Endodermal cell (in vitro differentiated cells): Measurements from ENCODE around the gene DUS2. TPM values are rescaled to one million over a fixed set of nuclear protein-coding genes. Genes with fewer than 3 reads are reported as not detected.
"Not testable (repeated sequence)": the region's sequence is repeated elsewhere in the genome, so short reads cannot be mapped to it uniquely, and the experiment has no call there.

Experiments
- DNase-seq: peaks from one replicate; pipeline ENCODE4 v3.0.0-alpha.2; 2017
- H3K27ac ChIP-seq: 2 replicates; pipeline ENCODE4 v1.5.1; 2013; ENCODE audit warnings: mild to moderate bottlenecking, low read depth, low read length, moderate library complexity
- H3K27me3 ChIP-seq: 2 replicates; pipeline ENCODE4 v1.6.1; 2013; ENCODE audit warnings: mild to moderate bottlenecking, low read length, moderate library complexity; ENCODE audit not compliant: insufficient read depth, control insufficient read depth, poor library complexity, severe bottlenecking
- H3K36me3 ChIP-seq: 2 replicates; pipeline ENCODE4 v1.7.0; 2013; ENCODE audit warnings: mild to moderate bottlenecking, low read length, moderate library complexity; ENCODE audit not compliant: control insufficient read depth, insufficient read depth
- H3K4me1 ChIP-seq: one replicate; pipeline ENCODE4 v1.7.0; 2013; ENCODE audit warnings: low read length; ENCODE audit not compliant: control insufficient read depth, insufficient read depth
- H3K4me3 ChIP-seq: 2 replicates; pipeline ENCODE4 v1.5.1; 2013; ENCODE audit warnings: mild to moderate bottlenecking, low read length, moderate library complexity
- H3K9ac ChIP-seq: 2 replicates; pipeline ENCODE4 v1.6.1; 2013; ENCODE audit warnings: mild to moderate bottlenecking, low read length, moderate library complexity; ENCODE audit not compliant: poor library complexity, severe bottlenecking; ENCODE audit errors: extremely low read depth
- H3K9me3 ChIP-seq: 2 replicates; pipeline ENCODE4 v1.6.1; 2013; ENCODE audit warnings: mild to moderate bottlenecking, low read length, moderate library complexity; ENCODE audit not compliant: control insufficient read depth
- H3K27ac Mint-ChIP-seq: 2 replicates; pipeline ENCODE4 v1.8.0; 2020; ENCODE audit warnings: mixed read lengths
- H3K27me3 Mint-ChIP-seq: 2 replicates; pipeline ENCODE4 v1.8.0; 2021; ENCODE audit warnings: mild to moderate bottlenecking, mixed read lengths; ENCODE audit not compliant: insufficient read depth
- H3K36me3 Mint-ChIP-seq: 2 replicates; pipeline ENCODE4 v1.8.0; 2020; ENCODE audit warnings: low read depth, mixed read lengths
- H3K4me1 Mint-ChIP-seq: 2 replicates; pipeline ENCODE4 v1.8.0; 2020; ENCODE audit warnings: mixed read lengths
- H3K4me3 Mint-ChIP-seq: 2 replicates; pipeline ENCODE4 v1.8.0; 2020; ENCODE audit warnings: mild to moderate bottlenecking, moderate library complexity, mixed read lengths
- H3K9me3 Mint-ChIP-seq: 2 replicates; pipeline ENCODE4 v1.8.0; 2020; ENCODE audit warnings: mild to moderate bottlenecking, mixed read lengths
- WGBS, 2 experiments: methylation state at CpG; one replicate each; pipeline versions ENCODE4 v1.1.5 to v1.1.7; 2013; ENCODE audit warnings: missing lambda C conversion rate in 2 of 2, mixed read lengths in 1 of 2; ENCODE audit not compliant: insufficient coverage in 1 of 2, insufficient read length in 1 of 2; 5-methylcytosine and 5-hydroxymethylcytosine counted together
- total RNA-seq, 2 donors: library from RNA; stranded (reverse); fragmentation: NEBNext Ultra II Directional in 1 of 2; extraction: Animal tissue kit (Norgen Biotek cat#: 25700) in 1 of 2; gene quantifications; 2 replicates in 1 of 2; 3 replicates in 1 of 2; pipeline ENCODE4 v1.2.1, GENCODE V29; 2021
- TF ChIP-seq, protein P1 (sequence below): fragments of 200-600 bp; sonication (generic); conservative IDR thresholded peaks from 2 replicates; pipeline ENCODE4 v1.5.0; 2021; ENCODE audit warnings: antibody characterized with exemption, mild to moderate bottlenecking

The DUS2 gene
- total RNA-seq, 2 donors from 2014 or later = 23.4 to 24.0 TPM

GRCh38 chr16:68115851-68116250, 92.8 kb downstream of the DUS2 start:
- 100% methylated on average over 1 of the region's 2 CpGs; no CpG with 5 or more reads in 1 of the 2 experiments for WGBS, 2 experiments
- H3K9ac ChIP-seq = no peak overlapping the region
- no peaks in the 10 kb centered on the region for H3K4me1 ChIP-seq
- H3K27ac ChIP-seq = no peak overlapping the region
- no peaks in the 10 kb centered on the region for H3K36me3 ChIP-seq
- peaks cover 9% of the 10 kb centered on the region for H3K36me3 Mint-ChIP-seq
- H3K4me1 Mint-ChIP-seq = peaks cover 11% of the 10 kb centered on the region
- no peak overlapping the region for H3K27ac Mint-ChIP-seq
- H3K9me3 ChIP-seq = peaks cover 12% of the 10 kb centered on the region
- TF ChIP-seq, protein P1, sequence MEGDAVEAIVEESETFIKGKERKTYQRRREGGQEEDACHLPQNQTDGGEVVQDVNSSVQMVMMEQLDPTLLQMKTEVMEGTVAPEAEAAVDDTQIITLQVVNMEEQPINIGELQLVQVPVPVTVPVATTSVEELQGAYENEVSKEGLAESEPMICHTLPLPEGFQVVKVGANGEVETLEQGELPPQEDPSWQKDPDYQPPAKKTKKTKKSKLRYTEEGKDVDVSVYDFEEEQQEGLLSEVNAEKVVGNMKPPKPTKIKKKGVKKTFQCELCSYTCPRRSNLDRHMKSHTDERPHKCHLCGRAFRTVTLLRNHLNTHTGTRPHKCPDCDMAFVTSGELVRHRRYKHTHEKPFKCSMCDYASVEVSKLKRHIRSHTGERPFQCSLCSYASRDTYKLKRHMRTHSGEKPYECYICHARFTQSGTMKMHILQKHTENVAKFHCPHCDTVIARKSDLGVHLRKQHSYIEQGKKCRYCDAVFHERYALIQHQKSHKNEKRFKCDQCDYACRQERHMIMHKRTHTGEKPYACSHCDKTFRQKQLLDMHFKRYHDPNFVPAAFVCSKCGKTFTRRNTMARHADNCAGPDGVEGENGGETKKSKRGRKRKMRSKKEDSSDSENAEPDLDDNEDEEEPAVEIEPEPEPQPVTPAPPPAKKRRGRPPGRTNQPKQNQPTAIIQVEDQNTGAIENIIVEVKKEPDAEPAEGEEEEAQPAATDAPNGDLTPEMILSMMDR = no peak
- no peak overlapping the region for H3K4me3 ChIP-seq
- no peaks in the 10 kb centered on the region for H3K27me3 Mint-ChIP-seq
- no peaks in the 10 kb centered on the region for H3K27me3 ChIP-seq
- no peak for DNase-seq
- peaks cover 7% of the 10 kb centered on the region for H3K9me3 Mint-ChIP-seq
- H3K4me3 Mint-ChIP-seq = no peak overlapping the region

GRCh38 chr16:68116256-68116867, 93.3 kb downstream of the DUS2 start:
- Mint-ChIP-seq H3K36me3 (peaks cover 5% of the 10 kb centered on the region), H3K4me3 (no peak overlapping the region), H3K27ac (no peak overlapping the region), H3K27me3 (no peaks in the 10 kb centered on the region), H3K9me3 (peaks cover 2% of the 10 kb centered on the region), H3K4me1 (peaks cover 11% of the 10 kb centered on the region)
- DNase-seq = no peak
- Histone ChIP-seq H3K9me3 (peaks cover 7% of the 10 kb centered on the region), H3K4me3 (no peak overlapping the region), H3K9ac (no peak overlapping the region), H3K27ac (no peak overlapping the region), H3K4me1 (no peaks in the 10 kb centered on the region), H3K36me3 (no peaks in the 10 kb centered on the region), H3K27me3 (no peaks in the 10 kb centered on the region)
- 92 to 100% methylated on average over 1 to 2 of the region's 2 CpGs for WGBS, 2 experiments
- TF ChIP-seq, protein P1 = peak; percentile 70

DNA sequence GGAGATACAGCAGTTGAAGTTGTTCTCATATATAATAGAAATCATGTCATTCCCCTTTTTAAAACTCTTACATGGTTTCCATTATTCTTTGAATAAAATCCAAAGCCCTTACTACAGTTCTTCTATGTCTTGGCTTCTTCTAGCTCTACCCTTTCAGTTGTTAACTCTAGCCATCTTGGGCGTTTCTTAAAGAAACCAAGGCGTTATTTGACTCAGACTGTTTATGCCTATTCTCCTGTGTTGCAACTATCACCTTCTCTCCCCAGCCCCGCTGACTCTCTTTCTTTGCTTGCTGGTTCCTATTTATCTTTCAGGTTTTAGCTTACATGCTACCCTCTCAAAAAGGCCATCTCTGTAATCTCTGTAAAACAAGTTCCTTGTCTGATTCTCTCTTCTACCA, 94.8 kb downstream of the DUS2 start:
- no peaks in the 10 kb centered on the region for H3K9me3 Mint-ChIP-seq
- no peaks in the 10 kb centered on the region for H3K9me3 ChIP-seq
- no peaks in the 10 kb centered on the region for H3K4me1 ChIP-seq
- TF ChIP-seq, protein P1 = no peak
- 93 to 100% methylated on average over 3 of the region's 3 CpGs for WGBS, 2 experiments
- H3K36me3 Mint-ChIP-seq = peaks cover 2% of the 10 kb centered on the region
- no peaks in the 10 kb centered on the region for H3K36me3 ChIP-seq
- H3K9ac ChIP-seq = no peak overlapping the region
- H3K27me3 Mint-ChIP-seq = no peaks in the 10 kb centered on the region
- no peak overlapping the region for H3K27ac ChIP-seq
- H3K4me3 Mint-ChIP-seq = no peak overlapping the region
- H3K27ac Mint-ChIP-seq = no peak overlapping the region
- no peaks in the 10 kb centered on the region for H3K27me3 ChIP-seq
- DNase-seq = no peak
- H3K4me3 ChIP-seq = no peak overlapping the region
- H3K4me1 Mint-ChIP-seq = peaks cover 8% of the 10 kb centered on the region

- H3K9ac ChIP-seq, H3K27me3 ChIP-seq, H3K4me3 Mint-ChIP-seq, H3K36me3 Mint-ChIP-seq, H3K36me3 ChIP-seq, H3K4me1 ChIP-seq, H3K9me3 Mint-ChIP-seq, H3K4me3 ChIP-seq, H3K27me3 Mint-ChIP-seq, H3K4me1 Mint-ChIP-seq, H3K9me3 ChIP-seq, DNase-seq, H3K27ac ChIP-seq: not testable (repeated sequence)
- 95% methylated on average over 8 to 13 of the region's 13 CpGs for WGBS, 2 experiments
- H3K27ac Mint-ChIP-seq = peak overlapping the region; percentile 16
These were observed 95.9 kb downstream of the DUS2 start for GRCh38 chr16:68118954-68119353.

DNA sequence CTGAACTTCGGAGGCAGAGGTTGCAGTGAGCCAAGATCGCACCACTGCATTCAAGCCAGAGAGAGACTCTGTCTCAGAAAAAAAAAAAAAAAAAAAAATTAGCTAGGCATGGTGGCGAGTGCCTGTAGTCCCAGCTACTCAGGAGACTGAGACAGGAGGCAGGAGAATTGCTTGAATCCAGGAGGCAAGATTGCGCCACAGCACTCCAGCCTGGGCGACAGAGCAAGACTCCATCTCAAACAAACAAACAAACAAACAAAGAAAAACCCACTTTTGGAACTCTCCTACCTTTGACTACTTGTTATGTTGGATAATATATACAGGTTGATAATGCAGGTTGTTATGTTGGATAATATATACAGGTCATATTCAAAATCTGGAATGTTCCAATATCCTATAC, 97.4 kb downstream of the DUS2 start:
- not testable (repeated sequence) for H3K4me3 ChIP-seq, H3K9me3 Mint-ChIP-seq, H3K4me1 ChIP-seq, DNase-seq, H3K9me3 ChIP-seq, H3K9ac ChIP-seq, H3K27ac ChIP-seq, H3K4me3 Mint-ChIP-seq, H3K27ac Mint-ChIP-seq, H3K36me3 ChIP-seq, H3K36me3 Mint-ChIP-seq, H3K27me3 Mint-ChIP-seq, H3K4me1 Mint-ChIP-seq, H3K27me3 ChIP-seq
- 96 to 100% methylated on average over 1 to 4 of the region's 5 CpGs for WGBS, 2 experiments
